Spinal cord (tissue), 10 donors: ENCODE data around the gene ALOX5AP. TPM values are rescaled to one million over a fixed set of nuclear protein-coding genes. Genes with fewer than 3 reads are reported as not detected.

Experiments used
- DNase-seq, 6 donors: peaks; one replicate each; pipeline versions ENCODE4 v3.0.0 to v3.0.0-alpha.2; 2013 to 2015; ENCODE audit warnings: low spot score in 6 of 6, low read depth in 4 of 6
- H3K27ac ChIP-seq: one replicate; pipeline ENCODE4 v1.5.1; 2013; ENCODE audit warnings: low read depth, low read length, control low read depth
- H3K27me3 ChIP-seq: one replicate; pipeline ENCODE4 v1.6.1; 2013; ENCODE audit warnings: low read length; ENCODE audit not compliant: control insufficient read depth, insufficient read depth
- H3K36me3 ChIP-seq: one replicate; pipeline ENCODE4 v1.6.1; 2013; ENCODE audit warnings: low read length; ENCODE audit not compliant: control insufficient read depth, insufficient read depth
- H3K4me1 ChIP-seq: one replicate; pipeline ENCODE4 v1.6.1; 2013; ENCODE audit warnings: low read length; ENCODE audit not compliant: control insufficient read depth, insufficient read depth
- H3K4me3 ChIP-seq: one replicate; pipeline ENCODE4 v1.5.1; 2013; ENCODE audit warnings: low read depth, low read length, control low read depth
- H3K9me3 ChIP-seq: one replicate; pipeline ENCODE4 v1.6.1; 2013; ENCODE audit warnings: low read length; ENCODE audit not compliant: control insufficient read depth, insufficient read depth
- WGBS: methylation state at CpG from one replicate; pipeline ENCODE4 v1.1.5; 2013; ENCODE audit warnings: missing lambda C conversion rate; ENCODE audit not compliant: insufficient coverage; 5-methylcytosine and 5-hydroxymethylcytosine counted together
- polyA plus RNA-seq, 2 donors: library from polyadenylated mRNA; unstranded; fragments of 120-200 nt; gene quantifications; one replicate each; pipeline ENCODE4 v1.2.1, GENCODE V29; 2013; ENCODE audit not compliant: insufficient read length in 2 of 2
- total RNA-seq, 2 donors: library from RNA; depleted of rRNA in 1 of 2; stranded (reverse); fragments of 120-200 nt in 1 of 2; fragments of >200 nt in 1 of 2; gene quantifications; one replicate each; pipeline versions ENCODE4 v1.2.3 to v1.2.4, GENCODE V29; 2013 to 2014
- donor health status: healthy.

Gene ALOX5AP
- total and polyA plus RNA-seq, 4 donors, result 9.6 to 23.1 (median 11.0) TPM

GRCh38 chr13:30810261-30810701, 74.9 kb downstream of the ALOX5AP start:
- peak in 1 of 6 donors; percentile 62 for DNase-seq
- Histone ChIP-seq H3K27ac (no peak overlapping the region), H3K27me3 (no peaks in the 10 kb centered on the region), H3K36me3 (no peaks in the 10 kb centered on the region), H3K9me3 (no peaks in the 10 kb centered on the region), H3K4me3 (no peak overlapping the region), H3K4me1 (peaks cover 20% of the 10 kb centered on the region)
- WGBS, result 46% methylated on average over 5 of the region's 7 CpGs

GRCh38 chr13:30810801-30811200, 75.5 kb downstream of the ALOX5AP start:
- no peak overlapping the region for H3K4me3 ChIP-seq
- no peaks in the 10 kb centered on the region for H3K27me3 ChIP-seq
- H3K36me3 ChIP-seq, result no peaks in the 10 kb centered on the region
- H3K4me1 ChIP-seq, result peaks cover 15% of the 10 kb centered on the region
- no peaks in the 10 kb centered on the region for H3K9me3 ChIP-seq
- peak in 1 of 6 donors; percentile 94 for DNase-seq
- WGBS, result 63% methylated on average over 8 of the region's 11 CpGs
- no peak overlapping the region for H3K27ac ChIP-seq

Other genes with a start within 250 kb of the ALOX5AP start
- 10 to 100 TPM; 20.4 to 31.1 TPM for gene USPL1, start 117.6 kb upstream of the ALOX5AP start, total RNA-seq
- gene USPL1, start 117.6 kb upstream of the ALOX5AP start, polyA plus RNA-seq, result 10 to 100 TPM; 19.7 to 24.5 TPM
- 10 to 100 TPM; 10.8 to 12.1 TPM for gene MEDAG, start 170.7 kb downstream of the ALOX5AP start, total RNA-seq
- 1 to 10 TPM; 1.4 to 4.2 TPM for gene MEDAG, start 170.7 kb downstream of the ALOX5AP start, polyA plus RNA-seq
- 1 to 10 TPM; 2.1 to 2.6 TPM for gene TEX26, start 197.1 kb downstream of the ALOX5AP start, total RNA-seq
- 1 to 10 TPM; 1.9 to 4.0 TPM for gene TEX26, start 197.1 kb downstream of the ALOX5AP start, polyA plus RNA-seq